Head of caudate nucleus (tissue), 42 donors: ENCODE data around the gene SNX24.
A peak's percentile ranks its signal among the peaks of the same experiment; 100 is the strongest.
"Not testable (repeated sequence)": the region's sequence is repeated elsewhere in the genome, so short reads cannot be mapped to it uniquely, and the experiment has no call there.

Experiments
- DNase-seq, 42 donors: peaks; one replicate each; pipeline versions ENCODE4 v3.0.0 to v3.0.0-alpha.2; 2020 to 2021; ENCODE audit warnings: mixed read lengths in 7 of 42
- intact Hi-C: fragments of 100-400 bp; cut with DNase I; formaldehyde crosslinking; loops from one replicate; pipeline ENCODE4 v1.15.0; 2022

SNX24 gene

GRCh38 chr5:122845229-122846050, at the start of gene SNX24:
Gene SNX24 (plus strand): TSS chr5:122845613. CDS start chr5:122845634, 21 bp downstream.
- intact Hi-C loops: loop anchor here (5.0 kb wide), 1 partner anchor 68 kb away; the partner anchor contains the start of gene SNX2
- peak; percentile 42 to 89 (median 79) for DNase-seq

GRCh38 chr5:122805481-122805880, 39.9 kb upstream of the SNX24 start:
- intact Hi-C loops: no loop called here
- DNase-seq: no peak

- intact Hi-C loops: no loop called here
- no peak for DNase-seq
Observed at GRCh38 chr5:122810405-122810804, 35.0 kb upstream of the SNX24 start.

- intact Hi-C loops: no loop called here
Observed at GRCh38 chr5:122815218-122815767, 30.1 kb upstream of the SNX24 start.

GRCh38 chr5:122816756-122817155, 28.7 kb upstream of the SNX24 start:
- DNase-seq: no peak
- intact Hi-C loops: no loop called here

More at GRCh38 chr5:122815218-122815767, 30.1 kb upstream of the SNX24 start:
- DNase-seq: no peak

- DNase-seq: no peak
- intact Hi-C loops: no loop called here
Observed at GRCh38 chr5:122831984-122832383, 13.4 kb upstream of the SNX24 start.

- intact Hi-C loops: no loop called here
- no peak for DNase-seq
Observed at GRCh38 chr5:122835681-122836080, 9.7 kb upstream of the SNX24 start.

GRCh38 chr5:122836947-122837346, 8.5 kb upstream of the SNX24 start:
- intact Hi-C loops: no loop called here
- no peak for DNase-seq

GRCh38 chr5:122839731-122840130, 5.7 kb upstream of the SNX24 start:
- no peak for DNase-seq

GRCh38 chr5:122842016-122842580, 3.3 kb upstream of the SNX24 start:
- intact Hi-C loops: no loop called here
- no peak for DNase-seq

More at GRCh38 chr5:122839731-122840130, 5.7 kb upstream of the SNX24 start:
- intact Hi-C loops: no loop called here

GRCh38 chr5:122844136-122844909, 1.1 kb upstream of the SNX24 start:
- peak in 2 of 42 donors; percentile 10 to 47 for DNase-seq

GRCh38 chr5:122844910-122845228, 544 bp upstream of the SNX24 start:
- intact Hi-C loops: loop anchor here (5.0 kb wide), 1 partner anchor 68 kb away; the partner anchor contains the start of gene SNX2
- DNase-seq: peak in 3 of 42 donors; percentile 5 to 27 (median 22)

More at GRCh38 chr5:122844136-122844909, 1.1 kb upstream of the SNX24 start:
- intact Hi-C loops: no loop called here

- intact Hi-C loops: loop anchor here (5.0 kb wide), 1 partner anchor 69 kb away; the partner anchor contains the start of gene SNX2
- DNase-seq: no peak
Observed at GRCh38 chr5:122846051-122846550, 688 bp downstream of the SNX24 start.

GRCh38 chr5:122847687-122848081, 2.3 kb downstream of the SNX24 start:
- DNase-seq: no peak
- intact Hi-C loops: loop anchor here (5.0 kb wide), 1 partner anchor 70 kb away; the partner anchor contains the start of gene SNX2

GRCh38 chr5:122849771-122850170, 4.4 kb downstream of the SNX24 start:
- intact Hi-C loops: loop anchor here (5.0 kb wide), 1 partner anchor 72 kb away; the partner anchor contains the start of gene SNX2
- DNase-seq: no peak

GRCh38 chr5:122857538-122857937, 12.1 kb downstream of the SNX24 start:
- intact Hi-C loops, DNase-seq: not testable (repeated sequence)

- intact Hi-C loops: no loop called here
Observed at GRCh38 chr5:122858451-122858850, 13.0 kb downstream of the SNX24 start.

GRCh38 chr5:122863240-122863639, 17.8 kb downstream of the SNX24 start:
- peak in 1 of 42 donors; percentile 19 for DNase-seq
- intact Hi-C loops: no loop called here

More at GRCh38 chr5:122858451-122858850, 13.0 kb downstream of the SNX24 start:
- DNase-seq: no peak

- intact Hi-C loops: no loop called here
- DNase-seq: peak in 2 of 42 donors; percentile 26 to 41
Observed at GRCh38 chr5:122863721-122864120, 18.3 kb downstream of the SNX24 start.
